Right hindlimb (tissue), 1 donor: ENCODE data around the gene PPP2R5C.

Experiments used
- DNase-seq: peaks from one replicate; pipeline ENCODE4 v3.0.0-alpha.2; 2018

Gene PPP2R5C

DNA sequence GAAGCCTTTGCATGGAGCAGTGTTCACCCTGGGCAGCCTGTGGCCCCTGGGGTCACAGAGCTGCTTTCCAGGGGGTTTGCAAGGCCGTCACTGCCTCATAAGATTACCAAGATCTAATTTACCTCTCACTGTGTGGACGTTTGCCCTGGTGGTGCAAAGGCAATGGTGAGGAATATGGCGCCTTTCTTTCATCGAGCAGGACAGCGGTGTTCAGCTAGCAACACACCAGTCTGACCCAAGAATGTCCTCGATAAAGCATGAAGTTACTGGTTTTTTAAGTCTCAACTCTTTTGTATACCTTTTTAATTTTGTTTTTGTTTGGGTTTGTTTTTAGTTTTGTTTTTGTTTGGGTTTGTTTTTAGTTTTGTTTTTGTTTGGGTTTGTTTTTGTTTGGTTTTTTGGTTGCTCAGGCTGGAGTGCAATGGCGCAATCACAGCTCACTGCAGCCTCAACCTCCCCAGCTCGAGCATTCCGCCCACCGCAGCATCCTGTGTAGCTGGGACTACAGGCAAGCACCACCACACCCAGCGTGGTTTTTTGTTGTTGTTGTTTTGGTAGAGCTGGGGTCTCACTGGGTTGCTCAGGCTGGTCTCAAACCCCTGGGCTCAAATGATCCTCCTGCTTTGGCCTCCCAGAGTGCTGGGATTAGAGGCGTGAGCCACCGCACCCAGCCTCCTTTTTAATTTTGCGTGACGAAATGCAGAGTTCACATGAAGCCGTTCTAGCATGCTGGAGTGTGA, 57.9 kb downstream of the PPP2R5C start:
- no peak for DNase-seq

DNA sequence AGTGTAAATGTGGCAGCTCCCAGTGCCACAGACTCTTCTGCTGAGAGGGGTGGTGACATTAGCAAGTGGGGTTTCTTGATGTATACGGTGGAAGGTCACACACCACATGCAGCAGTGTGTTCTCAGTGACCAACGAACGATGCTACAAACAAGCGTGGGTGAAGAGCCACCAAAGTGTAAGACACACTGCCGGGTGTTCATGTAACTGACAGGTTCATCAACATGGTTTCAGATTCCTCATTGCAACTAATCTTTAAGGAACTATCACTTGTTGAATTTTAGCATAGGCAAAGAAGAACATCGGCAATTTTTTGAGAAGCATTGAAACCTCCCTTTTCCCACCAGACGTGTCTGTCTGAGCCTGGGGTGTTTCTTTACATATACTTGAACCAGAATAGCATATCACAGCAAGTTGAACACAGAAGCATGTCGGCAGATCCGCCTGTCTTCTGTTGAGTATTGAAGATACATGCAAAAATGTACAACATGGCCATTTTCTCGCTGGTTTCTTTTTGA, 58.8 kb downstream of the PPP2R5C start:
- no peak for DNase-seq

DNA sequence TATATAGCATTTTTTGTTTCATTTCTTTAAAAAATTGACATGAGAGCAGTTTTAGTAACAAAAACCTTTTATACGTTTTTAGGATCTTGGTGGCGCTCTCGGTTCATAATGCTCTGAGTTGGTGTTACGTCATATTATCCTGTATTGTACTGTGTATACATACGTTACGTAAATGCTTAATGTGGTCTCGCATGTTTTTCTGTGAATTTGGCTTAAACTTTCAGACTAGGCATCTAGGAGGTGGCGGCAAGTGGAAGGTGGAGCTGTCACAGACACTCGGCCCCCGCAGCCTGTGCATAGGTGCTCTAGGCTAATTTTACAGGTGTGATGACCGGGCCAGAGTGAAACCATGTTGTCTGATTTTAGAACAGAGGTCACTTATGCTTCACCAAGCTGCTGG, 60.0 kb downstream of the PPP2R5C start:
- no peak for DNase-seq

DNA sequence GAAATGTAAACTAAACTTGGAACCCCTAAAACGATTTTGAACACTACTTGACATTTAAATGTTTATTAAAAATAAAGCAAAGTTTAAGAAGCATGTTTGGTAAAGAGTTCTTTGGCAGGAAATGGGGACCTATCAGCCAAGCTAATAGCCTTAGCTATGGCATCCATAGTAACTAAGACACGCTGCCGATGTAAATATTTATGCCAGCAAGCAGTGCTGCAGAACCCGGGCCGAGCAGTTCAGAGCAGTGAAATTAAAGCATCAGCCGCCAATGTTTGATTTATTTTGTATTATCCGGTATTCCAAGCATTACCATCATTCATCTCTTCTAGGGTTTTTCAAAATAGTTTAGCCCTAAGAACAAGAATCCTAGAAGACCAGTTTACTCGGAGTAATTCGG, 61.6 kb downstream of the PPP2R5C start:
- DNase-seq, result no peak

DNA sequence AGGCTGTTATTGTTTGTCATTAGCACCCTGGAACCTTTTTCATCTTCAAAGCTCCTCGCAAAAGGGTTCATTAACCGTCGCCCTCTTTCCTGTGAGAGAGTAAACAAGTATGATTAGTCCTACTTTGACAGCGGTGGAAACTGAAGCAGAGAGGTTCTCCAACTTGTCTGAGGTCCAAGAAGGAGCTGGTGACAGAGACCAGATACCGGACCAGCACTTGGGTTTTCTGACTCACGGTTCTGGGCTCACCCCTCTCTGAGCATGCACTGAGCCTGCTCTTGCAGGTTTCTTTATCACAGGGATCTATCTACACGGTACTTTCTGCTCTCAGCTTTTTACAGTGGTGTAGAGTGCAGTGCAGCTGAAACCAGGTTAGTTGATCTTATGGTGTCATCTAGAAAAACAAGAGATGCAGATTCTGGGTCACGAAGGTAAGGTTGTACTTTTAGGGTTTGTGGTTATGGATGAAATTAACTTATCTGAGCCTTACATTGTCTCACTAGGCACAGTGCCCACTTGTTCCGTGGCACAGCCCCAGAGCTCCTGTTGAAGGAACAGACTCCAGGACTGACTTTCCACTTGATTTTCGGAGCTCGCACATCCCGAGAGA, 62.1 kb downstream of the PPP2R5C start:
- no peak for DNase-seq

DNA sequence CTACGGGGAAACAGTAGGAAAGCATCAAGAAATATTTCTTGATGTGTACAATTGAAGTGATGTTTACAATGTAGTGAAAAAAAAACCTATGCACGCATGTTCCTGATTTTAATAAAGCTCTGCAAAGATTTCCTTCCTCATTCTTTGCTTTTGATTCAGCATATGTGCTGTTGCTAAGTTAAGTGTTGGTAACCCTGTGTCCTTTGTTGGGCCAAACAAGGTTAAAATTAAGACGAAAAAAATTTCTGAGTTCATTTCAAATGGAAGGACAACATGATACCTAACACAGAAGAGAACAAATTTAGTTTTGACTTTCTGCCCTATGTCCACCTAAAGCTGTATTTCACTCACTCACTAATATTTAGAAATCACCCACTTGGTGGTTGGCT, 62.8 kb downstream of the PPP2R5C start:
- DNase-seq, result no peak

DNA sequence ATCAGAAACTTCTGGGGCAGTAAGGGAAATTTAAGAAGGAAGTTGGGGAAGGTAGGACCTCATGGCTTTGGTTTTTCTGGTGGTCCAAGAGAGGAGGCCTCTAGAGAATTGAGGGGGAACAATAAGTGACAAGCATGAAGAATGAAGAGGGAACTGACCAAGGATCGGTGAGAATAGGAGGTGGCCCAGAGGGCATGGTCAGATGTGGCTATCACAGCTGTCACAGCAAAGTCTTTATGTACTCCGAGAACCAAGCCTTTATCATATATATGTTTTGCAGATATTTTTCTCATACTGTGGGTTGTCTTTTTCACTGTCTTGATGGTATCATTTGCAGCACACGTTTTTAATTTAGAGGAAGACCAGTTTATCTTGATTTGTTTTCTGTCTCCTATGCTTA, 64.3 kb downstream of the PPP2R5C start:
- DNase-seq, result no peak

DNA sequence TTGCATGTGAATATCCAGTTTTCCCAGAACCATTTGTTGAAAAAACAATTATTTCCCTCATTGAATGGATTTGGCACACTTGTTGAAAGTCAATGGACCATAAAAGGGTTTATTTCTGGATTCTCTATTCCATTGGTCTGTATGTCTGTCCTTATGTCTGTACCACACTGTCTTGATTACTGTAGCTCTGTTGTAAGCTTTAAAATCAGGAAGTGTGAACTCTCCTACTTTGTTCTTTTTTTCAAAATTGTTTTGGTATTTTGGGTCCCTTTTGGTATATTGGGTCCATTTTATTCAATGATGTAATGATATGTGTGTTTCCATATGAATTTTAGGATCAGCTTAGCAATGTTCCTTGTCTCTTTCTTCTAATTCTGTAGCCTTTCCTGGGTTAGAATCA, 64.8 kb downstream of the PPP2R5C start:
- no peak for DNase-seq

DNA sequence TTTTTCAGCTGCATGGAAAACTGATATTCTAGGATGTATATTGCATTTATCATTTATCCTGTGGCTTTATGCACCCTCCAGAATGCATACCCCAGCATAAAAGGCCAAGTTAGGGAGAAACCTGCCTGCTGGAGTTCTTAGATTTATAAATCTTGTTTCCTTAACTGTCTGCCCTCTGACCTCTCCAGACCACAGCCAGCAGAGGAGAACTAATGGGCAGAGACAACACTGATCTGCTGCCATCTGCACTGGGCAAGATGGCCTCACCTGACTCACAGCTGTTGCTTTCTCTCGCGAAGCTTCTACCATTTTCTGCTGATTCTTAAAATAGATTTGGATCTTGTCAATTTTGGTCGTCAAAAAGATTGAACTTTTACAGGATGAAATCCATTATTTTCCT, 65.8 kb downstream of the PPP2R5C start:
- no peak for DNase-seq

DNA sequence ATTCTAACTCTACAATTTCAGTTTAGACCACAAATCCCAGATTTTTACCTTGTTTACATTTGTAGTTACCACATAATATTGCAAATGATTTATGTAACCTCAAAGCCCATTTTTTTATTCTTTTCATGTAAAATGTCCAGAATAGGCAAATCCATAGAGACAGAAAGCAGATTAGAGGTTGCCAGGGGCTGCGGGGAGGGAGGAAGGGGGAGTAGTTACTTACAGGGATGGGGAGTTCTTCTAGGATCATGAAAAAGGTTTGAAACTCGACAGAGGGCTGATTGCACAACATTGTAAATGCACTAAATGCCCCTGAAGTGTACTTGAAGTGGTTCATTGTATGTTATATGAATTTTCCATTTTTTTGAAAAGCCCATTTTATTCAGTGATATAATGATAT, 66.5 kb downstream of the PPP2R5C start:
- no peak for DNase-seq

DNA sequence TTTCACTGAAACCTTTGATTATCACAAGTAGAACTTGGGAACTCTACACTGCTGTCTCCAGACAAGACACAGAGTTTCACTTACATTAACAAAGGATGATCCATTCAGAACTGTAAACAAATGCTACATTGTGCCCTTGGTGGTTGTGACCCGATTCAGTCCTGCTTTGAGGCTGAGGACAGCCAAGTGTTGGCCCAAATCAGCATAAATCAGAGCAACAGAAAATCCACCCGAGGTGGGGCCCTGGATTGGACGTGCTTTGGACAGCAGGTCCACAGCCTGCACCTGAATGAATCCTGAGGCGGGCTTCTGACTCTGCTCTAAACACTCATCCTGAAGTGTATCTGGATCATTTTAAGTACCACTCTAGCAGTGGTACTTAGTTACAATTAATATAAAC, 68.8 kb downstream of the PPP2R5C start:
- DNase-seq, result no peak

DNA sequence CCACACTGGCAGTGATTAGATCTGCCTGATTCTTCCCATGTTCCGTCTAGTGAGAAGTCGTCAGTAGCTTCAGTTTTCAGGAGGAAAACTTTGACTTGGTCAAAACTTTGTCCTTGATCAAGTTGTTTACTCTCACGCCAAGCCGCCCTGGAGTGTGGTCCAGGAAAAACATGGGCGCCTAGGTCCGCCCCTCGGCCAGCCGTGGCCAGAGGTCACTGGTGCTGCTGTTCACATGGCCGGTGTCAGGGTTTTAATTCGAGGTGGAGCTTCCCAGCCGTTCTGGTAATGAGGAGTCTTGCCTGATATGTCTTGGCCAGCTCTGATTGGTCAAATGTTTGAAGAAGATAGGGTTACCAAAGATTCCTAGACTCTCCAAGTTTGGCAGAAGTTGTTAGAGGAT, 71.5 kb downstream of the PPP2R5C start:
- DNase-seq, result no peak

DNA sequence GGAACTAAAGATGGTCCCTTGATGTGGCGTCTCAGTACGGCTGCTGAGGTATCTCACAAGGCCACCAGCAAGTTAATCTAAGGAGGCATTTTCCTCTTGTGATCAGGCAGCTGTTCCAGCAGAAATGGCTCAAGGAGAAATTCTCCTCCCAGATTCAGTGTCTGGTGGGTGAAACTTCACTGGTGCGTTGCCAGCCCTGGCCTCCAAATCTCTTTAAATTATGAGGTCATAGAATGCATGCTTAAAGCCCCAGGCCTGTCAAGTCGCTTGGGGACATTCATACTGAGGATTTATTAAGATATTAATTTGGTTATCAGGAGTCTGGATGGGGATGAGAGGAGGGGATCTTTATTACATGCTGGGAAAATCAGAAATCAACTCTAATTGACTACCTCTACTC, 72.9 kb downstream of the PPP2R5C start:
- DNase-seq, result no peak

DNA sequence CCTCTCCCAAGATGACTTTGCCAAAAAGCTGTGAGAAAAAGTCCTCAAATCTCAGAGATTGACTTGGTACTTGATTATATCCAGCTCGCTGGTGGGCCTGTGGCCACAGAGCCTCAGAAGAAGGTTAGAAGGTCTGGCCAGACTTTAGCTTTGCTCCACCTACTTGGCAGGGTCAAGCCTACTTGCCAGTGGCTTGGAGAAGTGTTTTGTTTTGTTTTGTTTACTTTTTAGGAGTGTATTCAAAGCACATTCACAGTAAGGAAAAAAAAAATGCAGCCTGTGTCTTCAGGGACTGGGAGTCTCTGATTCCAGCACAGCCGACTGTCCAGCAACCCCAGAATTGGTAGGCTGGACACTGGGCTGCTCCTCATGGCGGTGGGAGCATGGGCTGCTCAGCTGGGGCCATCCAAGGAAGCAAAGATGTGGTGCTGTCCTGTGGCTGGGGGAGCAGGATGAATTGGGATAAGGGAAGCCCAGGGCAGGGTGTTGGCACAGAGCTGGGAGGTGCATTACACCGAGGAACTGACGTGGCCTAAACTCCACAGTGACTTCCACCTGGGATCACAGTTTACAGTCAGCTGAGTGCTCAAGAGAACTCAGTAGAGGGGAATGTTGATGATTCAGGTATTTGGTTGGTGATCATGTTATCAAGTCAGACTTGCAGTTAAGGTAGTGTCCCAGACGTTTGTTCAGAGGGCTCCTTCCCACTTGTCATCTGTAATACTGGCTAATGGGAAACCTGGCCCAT, 73.5 kb downstream of the PPP2R5C start:
- DNase-seq, result no peak

DNA sequence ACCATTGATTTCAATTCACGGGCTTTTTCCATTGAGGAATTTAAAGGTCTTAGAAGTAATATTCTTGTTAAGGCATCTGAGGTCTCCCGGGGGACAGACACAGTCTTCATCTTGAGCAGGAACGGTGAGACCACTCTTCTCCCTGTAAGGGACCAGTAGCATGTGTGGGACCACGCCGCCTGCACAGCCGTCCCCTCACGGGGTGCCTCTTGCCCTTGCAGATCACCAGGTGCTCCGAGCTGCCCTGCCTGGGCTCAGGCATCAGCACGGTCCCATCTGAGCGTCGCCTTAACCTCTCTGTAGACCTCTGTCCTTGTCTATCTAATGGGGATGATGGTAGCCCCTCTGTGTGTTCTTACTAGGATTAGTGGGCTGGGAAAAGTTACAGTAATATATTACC, 74.1 kb downstream of the PPP2R5C start:
- no peak for DNase-seq

DNA sequence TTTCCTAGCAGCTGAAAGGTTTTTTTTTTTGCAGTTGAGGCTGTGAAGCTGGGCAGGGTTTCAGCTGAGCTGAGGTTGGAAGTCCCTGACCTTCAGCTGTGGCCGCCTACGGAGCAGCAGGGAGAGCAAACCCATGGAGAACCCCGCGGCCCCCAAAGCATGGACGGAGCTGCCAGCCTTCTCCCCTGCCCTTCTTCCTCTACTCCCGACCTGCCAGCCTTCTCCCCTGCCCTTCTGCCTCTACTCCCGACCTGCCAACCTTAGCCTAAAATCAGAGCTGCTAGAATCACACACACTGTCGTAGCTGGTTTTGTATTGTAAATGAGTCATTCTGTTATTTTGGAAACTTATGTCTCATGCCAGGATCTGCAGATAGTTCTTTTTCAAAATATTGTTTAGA, 74.6 kb downstream of the PPP2R5C start:
- DNase-seq, result no peak

DNA sequence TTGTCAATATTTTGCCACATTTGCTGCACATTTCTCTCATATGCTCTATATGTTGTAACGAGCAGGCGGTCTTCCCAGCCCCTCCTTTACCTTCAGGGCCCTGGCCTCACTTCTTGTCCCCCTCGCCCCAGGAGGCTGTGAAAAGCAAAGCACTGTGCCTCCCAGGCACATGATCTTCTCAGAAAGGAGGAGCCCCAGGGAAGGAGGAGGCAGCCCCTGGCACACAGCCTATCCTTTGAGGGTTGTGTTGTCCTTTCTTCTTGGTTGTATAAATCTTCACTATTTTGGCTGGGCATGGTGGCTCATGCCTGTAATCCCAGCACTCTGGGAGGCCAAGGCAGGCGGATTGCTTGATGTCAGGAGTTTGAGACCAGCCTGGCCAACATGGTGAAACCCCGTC, 77.0 kb downstream of the PPP2R5C start:
- DNase-seq, result no peak

DNA sequence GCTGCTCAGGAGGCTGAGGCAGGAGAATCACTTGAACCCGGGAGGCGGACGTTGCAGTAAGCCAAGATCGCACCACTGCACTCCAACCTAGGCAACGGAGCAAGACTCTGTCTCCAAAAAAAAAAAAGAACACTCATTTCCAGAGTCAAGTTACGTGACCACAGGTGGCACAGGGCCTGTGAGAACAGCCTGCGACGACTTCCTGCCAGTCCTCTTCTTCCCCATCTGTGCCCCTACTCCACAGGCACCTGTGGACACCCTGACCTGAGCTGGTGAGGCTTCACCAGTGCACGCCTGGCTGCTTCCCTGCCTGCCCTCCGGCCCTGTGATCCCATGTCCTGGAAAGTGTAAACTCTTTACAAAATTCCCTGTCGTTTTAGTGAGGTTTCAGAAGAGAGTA, 77.7 kb downstream of the PPP2R5C start:
- no peak for DNase-seq

DNA sequence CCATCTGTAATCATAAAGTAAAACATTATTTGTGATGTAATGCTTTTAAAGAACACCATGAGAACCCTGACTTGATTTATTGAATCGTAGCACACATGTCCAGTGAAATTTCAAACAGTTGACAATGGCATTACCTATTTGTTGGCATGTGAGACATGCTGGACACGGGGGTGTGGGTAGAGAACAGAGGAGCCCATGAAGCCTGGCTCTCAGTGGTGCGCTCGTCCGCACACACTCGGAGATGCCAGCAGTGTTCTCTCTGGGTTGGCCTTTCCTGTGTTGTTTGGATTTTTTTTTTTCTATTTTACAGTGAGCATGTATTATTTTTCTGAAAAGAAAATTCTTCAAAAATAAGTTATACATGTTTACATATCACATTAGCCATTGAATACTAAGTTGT, 78.2 kb downstream of the PPP2R5C start:
- no peak for DNase-seq

DNA sequence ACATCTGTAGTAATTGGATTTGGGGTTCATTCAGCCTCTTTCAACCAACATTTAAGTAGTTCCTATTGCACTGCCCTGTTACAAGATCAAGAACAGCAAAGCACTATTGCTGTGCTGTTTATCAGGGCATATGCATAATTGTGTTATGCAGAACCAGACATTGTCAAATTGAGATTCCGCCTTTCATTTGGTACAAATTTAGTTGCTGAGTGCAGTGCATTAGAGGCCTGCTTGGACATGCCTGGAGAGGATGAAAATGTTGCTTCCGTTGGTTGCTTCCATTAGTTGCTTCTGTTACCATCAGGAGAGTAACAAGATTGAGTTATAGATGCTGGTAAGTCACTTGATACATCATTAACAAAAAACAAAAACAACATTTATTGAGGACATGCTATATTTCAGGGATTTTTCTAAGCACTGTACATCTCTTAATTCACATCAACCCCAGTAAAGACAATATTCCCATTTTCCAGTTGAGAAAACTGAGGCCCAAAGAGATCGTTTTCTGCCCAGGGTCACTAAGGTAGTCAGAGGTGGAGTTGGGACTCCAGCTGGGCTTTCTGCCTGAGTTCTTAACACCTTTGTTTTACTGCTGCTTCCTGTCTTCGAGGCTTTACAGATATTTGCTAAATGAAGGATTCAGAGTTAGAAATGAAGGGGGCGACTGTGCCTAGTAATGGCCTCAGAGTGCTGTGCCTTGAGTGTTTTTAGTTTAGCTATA, 79.3 kb downstream of the PPP2R5C start:
- DNase-seq, result no peak

DNA sequence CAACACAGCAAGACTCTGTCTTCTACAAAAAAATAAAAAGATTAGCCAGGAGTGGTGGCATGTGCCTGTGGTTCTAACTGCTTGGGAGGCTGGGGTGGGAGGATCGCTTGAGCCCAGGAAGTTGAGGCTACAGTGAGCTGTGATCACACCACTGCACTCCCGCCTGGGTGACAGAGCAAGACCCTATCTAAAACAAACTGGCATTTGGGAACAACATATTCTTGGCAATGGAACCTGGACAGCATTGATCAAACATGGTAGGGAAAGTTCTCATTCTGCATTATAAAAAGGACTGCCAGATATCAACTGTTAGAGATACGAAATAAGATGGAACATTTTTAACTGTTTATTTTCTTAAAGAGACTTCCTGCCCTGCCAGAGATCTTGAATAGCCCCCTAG, 81.5 kb downstream of the PPP2R5C start:
- DNase-seq, result no peak

DNA sequence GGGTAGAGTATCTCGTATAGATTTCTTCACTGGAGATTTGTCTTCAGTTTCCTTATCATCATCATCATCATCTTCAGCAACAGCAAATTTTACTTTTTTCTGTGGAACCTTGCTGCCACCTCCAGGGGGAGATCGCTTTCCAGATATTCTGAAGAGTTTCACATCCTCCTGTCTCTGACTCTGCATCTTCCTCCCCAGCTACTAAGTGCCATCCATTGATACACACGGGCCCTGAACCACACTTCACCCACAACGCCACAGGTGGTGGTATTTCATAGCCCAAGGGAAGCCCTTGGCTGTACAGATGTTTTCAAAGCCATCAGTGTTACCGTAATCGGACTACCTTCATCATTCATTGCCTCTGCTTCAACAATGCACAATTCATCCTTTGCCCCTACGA, 82.2 kb downstream of the PPP2R5C start:
- DNase-seq, result no peak

DNA sequence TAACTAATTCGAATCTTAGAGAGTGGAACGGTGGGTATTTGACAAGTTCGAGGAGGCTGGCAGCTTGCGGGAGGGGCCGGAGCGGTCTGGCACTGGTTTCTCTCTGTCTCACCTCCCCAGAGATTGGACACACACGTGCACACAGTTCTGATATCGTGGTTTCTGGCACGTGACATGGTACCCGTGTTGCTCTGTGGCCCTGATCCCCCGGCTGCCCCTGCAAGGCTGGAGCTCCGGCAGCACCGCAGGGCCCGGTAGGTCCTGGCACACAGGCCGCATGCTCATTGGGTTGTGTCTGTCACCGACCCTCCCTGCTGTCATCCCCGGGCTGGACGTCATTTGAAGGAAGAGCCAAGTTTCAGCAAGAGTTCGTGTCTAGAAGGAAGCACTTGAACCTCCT, 82.7 kb downstream of the PPP2R5C start:
- no peak for DNase-seq

DNA sequence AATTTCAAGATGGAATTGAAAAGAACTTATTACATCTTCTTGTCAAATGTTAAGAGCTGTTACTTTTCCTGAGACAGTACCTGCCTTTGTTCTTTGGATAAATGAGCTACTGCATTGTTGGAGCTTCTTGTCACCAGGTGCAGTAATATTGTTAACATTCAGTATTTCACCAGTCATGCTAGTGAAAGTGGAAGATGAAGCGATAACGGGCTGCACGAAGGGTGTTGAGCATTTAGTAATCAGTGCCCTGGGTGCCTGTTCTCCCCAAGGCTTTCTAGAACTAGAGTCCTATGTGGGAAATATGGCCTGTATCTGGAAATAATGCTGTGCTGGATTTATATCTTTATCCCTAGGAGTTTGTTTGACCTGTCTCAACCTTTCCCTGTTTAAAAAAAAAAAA, 83.2 kb downstream of the PPP2R5C start:
- no peak for DNase-seq
